Body of pancreas (tissue), 4 donors: ENCODE data around the gene GATA2.
A peak's percentile ranks its signal among the peaks of the same experiment; 100 is the strongest.

Experiments
- CTCF ChIP-seq, 7 experiments: fragments of 450-650 bp in 4 of 7; fragments of 200-600 bp in 3 of 7; sonication (generic) in 3 of 7; IDR thresholded peaks; one replicate each; pipeline ENCODE4 v1.5.1; 2016 to 2019; ENCODE audit warnings: antibody characterized with exemption in 7 of 7
- POLR2A ChIP-seq, 3 donors: fragments of 450-650 bp; IDR thresholded peaks; one replicate each; pipeline ENCODE4 v1.6.1; 2016; ENCODE audit warnings: antibody characterized with exemption in 3 of 3, mild to moderate bottlenecking in 2 of 3

DNA sequence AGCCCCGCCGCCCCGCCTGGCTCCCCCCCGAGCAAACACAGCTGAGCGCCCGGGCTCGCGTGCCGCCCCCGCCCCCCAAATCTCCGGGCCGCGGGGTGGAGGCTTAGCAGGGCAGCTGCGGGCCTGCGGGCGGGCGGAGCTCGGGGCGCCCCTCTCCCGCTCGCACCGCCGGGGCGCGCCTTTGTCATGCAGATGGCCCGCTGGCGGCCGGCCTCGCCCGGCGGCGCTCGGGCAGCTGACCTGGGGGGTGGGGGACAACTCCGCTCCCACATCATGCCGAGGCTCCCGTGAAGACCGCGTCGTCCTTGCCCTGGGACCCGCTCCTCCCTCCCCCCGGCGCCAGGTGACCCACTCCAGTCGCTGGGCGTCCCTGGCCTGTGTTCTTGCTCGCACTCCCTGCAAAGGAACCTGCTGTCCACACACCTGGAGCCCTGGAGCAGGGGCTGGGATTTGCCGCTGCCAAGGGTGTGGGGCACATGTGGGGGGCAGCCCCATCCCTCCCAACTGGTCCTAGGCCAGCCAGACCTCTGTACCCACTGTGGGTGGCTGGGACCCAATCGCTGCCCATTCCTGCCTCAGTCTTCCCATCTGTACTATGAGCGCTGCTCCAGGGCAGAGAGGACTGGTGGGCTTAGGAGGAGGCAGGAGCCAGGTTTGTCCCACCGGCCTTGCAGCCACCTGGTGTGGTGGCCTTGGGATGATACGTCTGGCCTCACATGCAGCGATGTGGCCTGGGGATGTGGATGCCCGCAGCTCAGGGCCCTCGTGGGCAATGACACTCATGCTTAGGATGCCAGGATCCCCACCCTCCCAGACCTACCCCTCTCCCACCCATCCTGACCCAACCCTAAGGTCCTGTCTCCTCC, 59.8 kb downstream of the GATA2 start:
- TF ChIP-seq CTCF (IDR thresholded peaks at IDR 0.05): peak in 1 of 7 experiments; percentile 16
- TF ChIP-seq POLR2A (IDR thresholded peaks at IDR 0.05): no peak
